Measurements from ENCODE around the gene KIF21B. TPM values are rescaled to one million over a fixed set of nuclear protein-coding genes. Genes with fewer than 3 reads are reported as not detected.

The KIF21B gene
- total and polyA plus RNA-seq, 4 donors = 1.3 to 7.4 (median 4.8) TPM

DNA sequence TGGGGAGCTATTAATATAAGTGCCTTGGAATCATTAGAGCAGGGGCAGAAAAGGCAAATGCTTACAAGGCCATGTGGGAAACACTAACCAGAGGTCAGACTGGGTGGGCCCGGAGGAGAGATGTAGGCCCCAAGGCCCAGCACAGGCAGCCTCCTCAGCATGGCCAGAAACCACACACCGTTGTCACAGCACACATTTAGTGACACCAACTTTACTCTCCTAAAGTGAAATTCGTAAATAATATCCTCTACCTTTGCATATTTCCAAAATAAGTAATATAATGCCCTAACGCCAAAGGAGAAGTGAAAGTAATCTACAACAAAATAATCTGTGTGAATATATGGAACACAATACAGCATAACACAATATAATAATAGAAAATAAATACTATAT, 62.6 kb downstream of the KIF21B start:
- Histone ChIP-seq H3K9ac (ENCODE audit: insufficient read depth in 1 of 2, low read length in 2 of 2) (no peak overlapping the region), H3K9me3 (ENCODE audit: control insufficient read depth in 4 of 4, insufficient read depth in 3 of 4, low read length in 3 of 4) (no peaks in the 10 kb centered on the region), H3K27me3 (ENCODE audit: control insufficient read depth in 3 of 3, insufficient read depth in 3 of 3, low read length in 2 of 3) (no peaks in the 10 kb centered on the region), H3K27ac (ENCODE audit: low read depth in 1 of 2, low read length in 1 of 2) (no peak overlapping the region), H3K4me1 (ENCODE audit: control insufficient read depth in 5 of 5, insufficient read depth in 5 of 5, low read length in 5 of 5) (peaks cover 0 to 8% (median 0%) of the 10 kb centered on the region in 5 donors), H3K36me3 (ENCODE audit: control insufficient read depth in 4 of 4, insufficient read depth in 4 of 4, low read length in 4 of 4) (no peaks in the 10 kb centered on the region), H3K4me3 (no peak overlapping the region)
- 91 to 93% methylated on average over 4 of the region's 4 CpGs for WGBS, 2 donors
- TF ChIP-seq, protein P1, sequence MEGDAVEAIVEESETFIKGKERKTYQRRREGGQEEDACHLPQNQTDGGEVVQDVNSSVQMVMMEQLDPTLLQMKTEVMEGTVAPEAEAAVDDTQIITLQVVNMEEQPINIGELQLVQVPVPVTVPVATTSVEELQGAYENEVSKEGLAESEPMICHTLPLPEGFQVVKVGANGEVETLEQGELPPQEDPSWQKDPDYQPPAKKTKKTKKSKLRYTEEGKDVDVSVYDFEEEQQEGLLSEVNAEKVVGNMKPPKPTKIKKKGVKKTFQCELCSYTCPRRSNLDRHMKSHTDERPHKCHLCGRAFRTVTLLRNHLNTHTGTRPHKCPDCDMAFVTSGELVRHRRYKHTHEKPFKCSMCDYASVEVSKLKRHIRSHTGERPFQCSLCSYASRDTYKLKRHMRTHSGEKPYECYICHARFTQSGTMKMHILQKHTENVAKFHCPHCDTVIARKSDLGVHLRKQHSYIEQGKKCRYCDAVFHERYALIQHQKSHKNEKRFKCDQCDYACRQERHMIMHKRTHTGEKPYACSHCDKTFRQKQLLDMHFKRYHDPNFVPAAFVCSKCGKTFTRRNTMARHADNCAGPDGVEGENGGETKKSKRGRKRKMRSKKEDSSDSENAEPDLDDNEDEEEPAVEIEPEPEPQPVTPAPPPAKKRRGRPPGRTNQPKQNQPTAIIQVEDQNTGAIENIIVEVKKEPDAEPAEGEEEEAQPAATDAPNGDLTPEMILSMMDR (IDR thresholded peaks at IDR 0.05; ENCODE audit: control extremely low read depth, extremely low read depth) = no peak
- ATAC-seq (ENCODE audit: insufficient read depth, low FRiP score) = no peak
- DNase-seq = no peak

DNA sequence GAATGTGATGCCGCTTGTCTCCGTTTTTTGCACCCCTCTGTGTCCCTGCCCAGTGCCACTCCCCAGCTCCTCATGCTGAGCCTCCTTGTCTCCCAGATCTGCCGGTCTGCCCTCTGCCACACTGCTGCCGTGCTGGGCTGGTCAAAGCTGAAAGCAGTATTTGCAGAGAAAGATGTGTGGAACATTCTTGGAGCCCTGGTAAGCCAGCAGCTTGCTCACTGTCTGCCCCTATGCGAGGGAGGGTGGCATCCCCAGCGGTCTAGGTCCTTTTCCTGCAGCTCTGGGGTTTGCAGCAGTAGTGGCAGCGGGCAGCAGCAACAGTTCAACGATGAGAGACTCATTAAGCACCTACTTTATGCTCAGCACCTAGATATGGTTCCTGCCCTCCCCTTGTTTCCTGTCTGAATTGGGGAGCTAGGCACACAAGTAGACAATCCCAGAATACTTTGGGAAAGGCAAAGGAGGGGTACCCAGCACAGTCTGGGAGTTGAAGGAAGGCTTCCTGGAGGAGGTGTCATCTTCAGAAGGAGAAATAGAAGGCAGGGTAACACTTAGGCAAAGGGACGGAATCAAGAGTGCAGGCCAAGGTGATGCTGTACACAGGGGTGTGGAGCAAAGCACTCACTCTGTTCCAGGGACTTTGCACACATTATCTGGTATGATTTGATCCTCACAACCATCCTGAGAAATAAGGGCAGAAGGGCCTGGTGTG, 63.1 kb downstream of the KIF21B start:
- H3K36me3 ChIP-seq (ENCODE audit: control insufficient read depth in 4 of 4, insufficient read depth in 4 of 4, low read length in 4 of 4) = no peaks in the 10 kb centered on the region

DNA sequence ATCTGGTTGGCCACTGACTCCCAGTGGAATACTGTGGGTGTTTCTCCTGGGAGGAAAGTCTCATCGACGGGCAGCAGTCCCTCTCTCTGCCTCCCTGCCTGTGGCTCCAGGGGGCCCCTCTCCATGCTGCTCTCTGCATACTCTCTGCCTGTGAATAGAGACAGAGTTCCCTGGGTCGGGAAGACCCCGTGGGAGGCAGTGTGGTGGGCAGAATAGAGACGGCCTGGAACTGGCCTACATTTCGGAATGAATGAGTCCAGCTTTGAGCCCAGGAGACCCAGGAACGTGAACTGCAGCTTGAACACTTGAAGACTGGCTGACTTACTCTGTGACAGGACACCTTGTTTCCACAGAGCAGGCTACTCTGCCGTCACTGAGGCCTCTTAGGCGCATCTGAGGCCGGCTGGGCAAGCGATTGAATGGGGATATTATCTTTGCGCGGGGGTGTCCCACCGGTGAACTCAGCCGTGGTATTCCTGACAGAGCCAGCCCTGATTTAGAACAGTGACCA, 64.0 kb downstream of the KIF21B start:
- 78 to 84% methylated on average over 15 of the region's 15 CpGs for WGBS, 2 donors
- TF ChIP-seq, protein P1 (IDR thresholded peaks at IDR 0.05; ENCODE audit: control extremely low read depth, extremely low read depth) = no peak
- DNase-seq = no peak

More for the DNA sequence above, 63.1 kb downstream of the KIF21B start:
- TF ChIP-seq, protein P1 (IDR thresholded peaks at IDR 0.05; ENCODE audit: control extremely low read depth, extremely low read depth) = no peak
- H3K9me3 ChIP-seq (ENCODE audit: control insufficient read depth in 4 of 4, insufficient read depth in 3 of 4, low read length in 3 of 4) = no peaks in the 10 kb centered on the region
- H3K27me3 ChIP-seq (ENCODE audit: control insufficient read depth in 3 of 3, insufficient read depth in 3 of 3, low read length in 2 of 3) = no peaks in the 10 kb centered on the region
- WGBS, 2 donors = 77 to 87% methylated on average over 9 of the region's 9 CpGs
- ATAC-seq (ENCODE audit: insufficient read depth, low FRiP score) = no peak
- no peak overlapping the region for H3K4me3 ChIP-seq
- no peak overlapping the region for H3K9ac ChIP-seq (ENCODE audit: insufficient read depth in 1 of 2, low read length in 2 of 2)
- peaks cover 0 to 5% (median 0%) of the 10 kb centered on the region in 5 donors for H3K4me1 ChIP-seq (ENCODE audit: control insufficient read depth in 5 of 5, insufficient read depth in 5 of 5, low read length in 5 of 5)
- no peak overlapping the region for H3K27ac ChIP-seq (ENCODE audit: low read depth in 1 of 2, low read length in 1 of 2)
- DNase-seq = no peak

More for the DNA sequence above, 64.0 kb downstream of the KIF21B start:
- Histone ChIP-seq H3K9me3 (ENCODE audit: control insufficient read depth in 4 of 4, insufficient read depth in 3 of 4, low read length in 3 of 4) (no peaks in the 10 kb centered on the region), H3K36me3 (ENCODE audit: control insufficient read depth in 4 of 4, insufficient read depth in 4 of 4, low read length in 4 of 4) (no peaks in the 10 kb centered on the region), H3K27ac (ENCODE audit: low read depth in 1 of 2, low read length in 1 of 2) (no peak overlapping the region), H3K9ac (ENCODE audit: insufficient read depth in 1 of 2, low read length in 2 of 2) (no peak overlapping the region), H3K27me3 (ENCODE audit: control insufficient read depth in 3 of 3, insufficient read depth in 3 of 3, low read length in 2 of 3) (no peaks in the 10 kb centered on the region), H3K4me3 (peak overlapping the region; percentile 10), H3K4me1 (ENCODE audit: control insufficient read depth in 5 of 5, insufficient read depth in 5 of 5, low read length in 5 of 5) (no peaks in the 10 kb centered on the region)
- ATAC-seq (ENCODE audit: insufficient read depth, low FRiP score) = no peak
